OCI-LY3 (cell line): ENCODE data around the gene CORO2B.

ENCODE experiments used
- CTCF ChIP-seq: fragments of 200-600, 300-600 bp; sonication (generic); IDR thresholded peaks from 2 replicates; pipeline ENCODE4 v1.5.1; 2014; ENCODE audit warnings: antibody characterized with exemption, low read length, low read depth
- EZH2phosphoT487 ChIP-seq: fragments of 200-600 bp; shearing (Covaris generic); IDR thresholded peaks from 2 replicates; pipeline ENCODE4 v1.6.1; 2018; ENCODE audit warnings: antibody characterized with exemption, mixed run types, low read depth

GRCh38 chr15:68774521-68775235 is 195.9 kb downstream of the CORO2B start:
- TF ChIP-seq CTCF (no peak), EZH2phosphoT487 (no peak)
